HG03342 (cell line): ENCODE results near the gene PPFIA4.
A peak's percentile ranks its signal among the peaks of the same experiment; 100 is the strongest.
"Not testable (repeated sequence)": the region's sequence is repeated elsewhere in the genome, so short reads cannot be mapped to it uniquely, and the experiment has no call there.

Source experiments
- ATAC-seq: cut with Tn5 transposase; IDR thresholded peaks from one replicate; pipeline ENCODE4 v1.9.1; 2021; ENCODE audit warnings: mild to moderate bottlenecking, moderate library complexity; ENCODE audit not compliant: unreplicated experiment

The PPFIA4 gene

DNA sequence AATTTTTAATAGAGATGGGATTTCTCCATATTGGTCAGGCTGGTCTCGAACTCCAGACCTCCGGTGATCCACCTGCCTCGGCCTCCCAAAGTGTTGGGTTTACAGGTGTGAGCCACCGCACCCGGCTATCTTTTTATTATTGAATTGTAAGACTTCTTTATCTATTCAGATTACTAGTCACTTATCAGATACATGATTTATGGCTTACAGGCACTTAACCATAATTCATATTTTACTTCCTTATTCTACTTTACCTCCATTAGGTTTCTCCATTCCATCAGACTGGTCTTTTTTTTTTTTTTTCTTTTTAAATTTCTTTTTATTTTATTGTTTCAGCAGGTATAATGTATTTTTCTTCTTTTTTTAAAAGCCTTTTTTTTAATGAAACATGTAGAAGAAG, 14.7 kb upstream of the PPFIA4 start:
- ATAC-seq: no peak

DNA sequence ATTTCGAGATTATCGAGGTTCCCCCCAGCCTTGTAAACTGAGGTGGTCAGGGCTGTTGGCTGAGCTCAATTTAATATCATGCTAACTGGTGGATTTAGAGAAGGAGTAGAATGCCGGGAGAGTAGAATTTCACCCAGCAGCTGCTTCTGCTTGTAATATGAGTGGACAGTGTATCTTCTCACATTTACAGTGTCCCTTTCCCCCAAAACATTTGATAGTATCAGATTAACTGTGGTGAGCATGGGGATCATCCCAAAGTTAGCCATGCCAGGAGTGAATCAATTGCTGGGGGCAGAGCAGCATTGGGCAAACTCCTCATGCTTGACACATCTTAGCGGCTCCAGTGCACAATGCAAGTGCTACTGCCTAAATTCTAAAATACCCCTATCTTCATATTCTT, 9.2 kb upstream of the PPFIA4 start:
- no peak for ATAC-seq

DNA sequence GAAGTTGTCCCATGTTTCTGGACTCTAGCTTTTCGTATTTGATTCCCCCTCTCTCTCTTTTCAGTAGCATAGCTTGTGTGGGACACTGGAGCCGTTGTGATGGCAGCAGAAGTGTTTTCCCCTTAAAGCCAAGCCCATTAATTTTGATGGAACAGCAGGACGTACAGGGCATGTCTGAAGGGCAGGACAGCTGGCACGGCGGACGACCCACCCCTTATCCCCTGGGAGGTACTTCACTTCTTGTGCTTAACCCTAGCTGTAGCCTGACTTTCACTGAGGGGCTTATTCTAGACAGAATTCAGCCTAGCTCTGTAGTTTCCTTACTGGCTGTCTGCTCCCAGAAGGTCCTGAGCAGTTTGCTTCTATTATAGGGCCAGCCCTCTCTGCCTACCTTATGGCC, 8.6 kb upstream of the PPFIA4 start:
- ATAC-seq: no peak

DNA sequence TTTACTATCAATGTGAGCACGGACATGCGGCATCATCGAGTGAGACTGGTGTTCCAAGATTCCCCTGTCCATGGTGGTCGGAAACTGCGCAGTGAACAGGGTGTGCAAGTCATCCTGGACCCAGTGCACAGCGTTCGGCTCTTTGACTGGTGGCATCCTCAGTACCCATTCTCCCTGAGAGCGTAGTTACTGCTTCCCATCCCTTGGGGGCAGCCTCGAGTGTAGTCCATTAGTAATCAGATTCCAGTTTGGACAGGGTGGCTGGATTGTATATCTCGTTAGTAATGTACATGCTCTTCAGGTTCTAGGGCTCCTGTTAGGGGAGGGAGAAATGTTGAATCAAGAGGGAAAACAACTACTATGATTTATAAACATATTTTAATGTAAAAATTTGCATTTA, 3.4 kb upstream of the PPFIA4 start:
- ATAC-seq: not testable (repeated sequence)

DNA sequence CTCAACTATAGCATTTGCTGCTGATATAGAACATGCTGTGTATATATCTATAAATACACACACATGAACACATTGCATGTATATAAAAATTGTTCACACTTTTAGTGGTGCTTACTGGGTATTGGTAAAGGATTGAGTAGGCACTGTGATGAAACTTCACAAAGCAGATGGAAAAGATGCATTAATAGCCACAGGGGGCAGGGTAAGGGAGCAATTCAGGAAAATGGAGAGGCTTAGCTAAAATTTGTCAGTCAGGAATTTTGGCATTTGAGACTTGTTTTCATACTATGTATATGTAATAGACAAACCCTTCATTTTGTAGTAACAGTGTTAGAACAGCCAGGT, 633 bp upstream of the PPFIA4 start:
- ATAC-seq: no peak

DNA sequence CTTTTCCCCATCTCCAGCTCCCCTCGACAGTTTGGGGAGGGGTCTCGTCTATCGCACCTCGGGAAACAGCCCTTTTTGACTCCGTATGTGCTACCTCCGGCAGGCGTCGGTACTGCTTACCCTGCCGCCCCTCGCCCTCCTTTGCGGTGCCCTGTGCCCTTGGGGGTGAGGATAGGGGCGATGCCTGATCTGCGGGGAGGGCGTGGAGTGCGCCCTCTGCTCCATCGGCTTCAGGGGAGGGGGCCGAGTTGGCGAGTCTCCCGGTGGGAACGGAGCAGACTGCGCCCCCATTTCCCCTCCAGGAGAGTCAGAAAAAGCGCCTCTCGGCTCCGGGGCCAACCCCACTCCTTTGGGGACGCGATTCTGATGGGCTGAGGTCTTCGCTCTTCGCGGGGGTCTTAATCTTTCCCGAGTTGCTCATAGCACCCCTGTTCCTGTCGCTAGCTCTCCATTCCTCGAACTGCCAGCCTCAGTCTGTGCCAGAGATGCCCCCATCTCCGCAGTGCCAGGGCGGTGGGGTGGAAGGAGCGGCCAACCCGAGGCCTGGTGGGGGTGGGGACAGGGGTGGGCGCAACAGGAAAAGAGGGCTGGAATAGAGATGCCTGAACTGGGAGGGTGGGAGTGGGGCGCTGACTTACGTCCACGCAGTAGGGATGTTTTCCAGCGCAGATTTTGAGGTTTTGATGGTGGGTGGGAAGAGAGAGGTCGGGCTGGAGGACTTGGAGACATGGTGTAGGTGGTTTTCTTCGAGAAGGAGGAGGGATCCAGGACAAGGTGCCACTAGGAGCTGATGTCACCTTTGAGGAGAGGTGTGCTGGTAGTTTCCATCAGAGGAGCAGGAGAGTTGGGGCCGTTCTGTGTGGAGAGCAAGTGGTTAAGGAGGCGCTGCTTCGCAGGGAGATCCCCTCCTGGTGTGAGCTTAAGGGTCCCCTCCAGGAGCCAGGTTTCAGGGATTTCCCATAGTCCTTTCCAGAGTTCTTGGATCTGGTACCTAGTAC, 674 bp downstream of the PPFIA4 start:
- ATAC-seq: peak; percentile 23

DNA sequence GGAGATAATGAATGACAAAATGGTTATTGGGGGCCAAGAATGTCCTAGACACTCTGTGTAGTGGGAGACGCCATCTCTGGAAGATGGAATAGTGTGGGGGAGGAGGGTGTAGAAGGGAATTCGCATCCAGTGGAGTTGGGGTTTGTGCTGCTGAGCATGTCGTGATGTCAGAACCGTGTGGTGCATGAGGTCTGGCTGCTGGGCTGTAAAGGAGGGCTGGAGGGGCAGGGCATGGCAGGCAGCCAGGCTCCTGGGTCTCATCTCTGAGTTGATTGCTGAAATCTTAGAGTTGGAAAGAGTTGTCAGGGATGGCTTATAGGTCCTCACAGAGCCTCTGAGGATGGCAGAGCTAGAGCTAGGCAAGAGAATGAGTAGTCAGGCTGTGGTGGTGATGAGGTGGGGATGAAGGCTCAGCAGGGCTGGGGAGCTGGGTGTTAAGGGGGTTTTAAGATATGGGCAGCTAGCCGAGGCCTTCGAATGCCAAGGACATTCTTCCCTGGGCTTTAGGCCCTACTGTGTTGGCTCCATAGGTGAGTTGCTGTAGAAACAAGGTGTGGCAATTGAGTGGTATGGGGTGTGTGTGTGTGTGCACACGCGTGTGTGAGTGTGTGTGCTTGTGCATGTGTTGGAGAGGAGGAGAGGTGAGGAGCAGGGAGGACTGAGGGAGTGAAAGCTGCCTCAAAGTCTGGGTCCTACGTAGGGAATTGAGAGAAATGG, 1.9 kb downstream of the PPFIA4 start:
- ATAC-seq: no peak

DNA sequence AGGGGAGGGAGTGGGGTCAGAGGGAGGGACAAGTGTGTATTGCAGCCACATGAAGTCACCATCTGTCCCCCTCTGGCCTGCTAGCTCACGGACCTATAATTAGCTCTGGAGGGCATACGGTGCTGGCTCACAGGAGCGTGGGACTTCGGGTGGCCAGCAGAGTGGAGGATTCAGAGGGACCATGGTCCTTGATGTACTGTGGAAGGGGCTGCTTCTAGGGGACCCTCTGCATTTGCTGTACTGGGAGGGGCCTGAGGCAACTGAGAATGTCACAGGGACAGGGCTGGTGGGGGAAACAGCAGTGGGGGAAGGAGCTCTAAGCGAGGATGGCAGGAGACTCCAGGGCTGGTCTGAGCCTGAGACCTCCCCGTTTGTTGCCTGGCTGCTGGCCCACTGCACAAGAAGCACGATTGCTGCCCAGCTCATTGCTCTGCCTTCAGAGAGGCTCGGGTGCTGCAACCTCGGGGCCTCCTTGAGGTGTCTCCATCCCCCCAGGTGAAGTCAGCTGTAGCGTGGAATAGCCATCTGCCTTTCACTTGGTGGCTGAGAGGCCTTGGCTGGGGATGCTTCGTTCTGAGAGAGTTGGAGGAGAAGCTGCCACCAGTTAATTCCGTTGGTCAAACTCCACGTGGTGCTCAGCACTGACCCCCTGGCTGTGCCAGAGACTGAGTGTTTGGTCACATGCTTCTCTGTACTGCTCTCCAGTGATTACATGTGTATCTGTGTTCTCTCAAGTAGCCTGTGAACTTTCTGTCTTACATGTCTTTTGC, 2.7 kb downstream of the PPFIA4 start:
- ATAC-seq: no peak

DNA sequence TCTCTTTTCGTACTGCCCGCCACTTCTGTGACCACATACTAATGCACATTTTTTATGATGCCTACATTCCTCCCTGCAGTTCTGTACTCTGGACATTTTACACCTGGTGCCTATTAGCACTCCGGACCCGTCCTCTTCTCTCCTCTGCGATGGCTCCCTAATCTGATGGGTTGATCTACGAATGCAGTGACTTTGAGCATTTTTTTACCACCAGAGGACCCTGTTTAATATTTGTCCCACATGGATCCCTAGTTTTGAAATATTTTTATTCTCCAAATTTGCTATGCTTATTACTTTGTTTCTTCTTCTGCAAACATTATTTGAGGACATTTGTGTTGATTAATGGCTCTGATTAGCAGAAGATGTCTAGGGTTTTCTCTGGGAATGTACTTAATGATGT, 5.2 kb downstream of the PPFIA4 start:
- ATAC-seq: no peak

DNA sequence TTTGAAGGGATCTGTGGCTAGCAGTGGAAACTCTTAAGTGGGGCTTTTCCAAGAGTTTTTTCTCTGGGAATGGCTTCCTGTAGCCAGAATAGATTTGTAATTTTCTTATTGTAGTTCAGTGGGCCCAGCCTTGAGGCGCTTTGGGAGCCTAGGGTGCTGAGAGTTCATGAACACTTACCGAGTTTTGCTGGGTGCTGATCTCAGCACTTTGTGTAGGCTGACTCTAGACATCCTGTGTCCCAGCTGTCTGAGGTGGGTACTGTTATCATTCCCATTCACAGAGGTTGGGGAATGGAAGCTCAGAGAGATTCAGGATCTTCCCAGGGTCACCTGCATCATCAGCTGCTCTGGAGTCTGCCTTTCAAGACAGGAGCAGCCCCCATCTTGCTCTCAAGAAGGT, 7.0 kb downstream of the PPFIA4 start:
- ATAC-seq: no peak

DNA sequence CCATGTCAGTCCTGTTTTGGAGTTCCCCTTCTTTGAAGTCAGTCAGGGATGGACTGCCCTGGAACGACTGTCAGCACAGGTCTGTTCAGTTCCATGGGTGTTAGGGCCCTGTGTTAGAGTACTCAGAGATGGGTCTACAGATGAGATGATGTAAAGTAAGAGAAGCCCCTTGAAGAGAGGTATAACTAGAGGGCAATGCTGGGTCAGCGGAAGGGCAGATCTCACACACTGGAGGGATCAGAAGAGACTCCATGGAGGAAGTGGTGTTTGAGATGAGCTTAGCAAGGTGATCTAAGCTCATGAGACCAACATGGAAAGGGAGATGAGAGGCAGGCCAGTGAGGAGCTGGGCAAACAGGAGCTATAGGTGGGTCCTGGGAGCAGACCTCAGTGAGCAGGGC, 7.6 kb downstream of the PPFIA4 start:
- ATAC-seq: no peak

DNA sequence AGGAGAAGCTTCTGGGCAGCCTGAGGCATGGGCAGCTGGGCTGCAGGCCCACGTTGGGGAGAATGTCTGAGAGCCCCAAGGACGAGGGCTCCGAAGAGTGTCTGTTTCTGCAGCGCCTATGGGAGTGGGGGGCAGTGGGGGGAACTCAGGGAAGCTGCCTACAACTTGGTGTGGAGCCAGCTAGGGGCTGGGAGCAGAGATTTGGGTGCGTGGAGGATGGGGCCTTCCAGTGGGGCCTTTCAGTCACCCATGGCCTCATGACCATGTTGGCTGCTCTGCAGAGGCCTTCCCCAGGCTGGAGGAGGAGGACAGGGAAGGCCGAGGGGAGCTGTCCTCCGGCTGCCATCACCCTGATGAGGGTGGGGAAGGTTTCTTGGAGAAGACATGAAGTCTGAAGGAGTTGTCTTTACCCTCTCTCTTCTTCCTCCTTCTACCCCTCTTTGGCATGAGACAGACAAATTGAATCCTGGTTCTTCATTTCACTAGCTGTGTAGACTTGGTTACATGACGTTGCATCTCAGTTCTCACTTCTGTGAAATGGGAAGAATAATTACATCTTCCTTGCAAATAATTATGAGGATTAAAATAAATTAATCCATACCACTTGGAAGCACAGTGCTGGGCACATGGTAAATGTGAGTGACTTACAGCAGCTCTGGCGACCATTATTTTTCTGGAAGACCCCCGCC, 8.3 kb downstream of the PPFIA4 start:
- ATAC-seq: no peak

DNA sequence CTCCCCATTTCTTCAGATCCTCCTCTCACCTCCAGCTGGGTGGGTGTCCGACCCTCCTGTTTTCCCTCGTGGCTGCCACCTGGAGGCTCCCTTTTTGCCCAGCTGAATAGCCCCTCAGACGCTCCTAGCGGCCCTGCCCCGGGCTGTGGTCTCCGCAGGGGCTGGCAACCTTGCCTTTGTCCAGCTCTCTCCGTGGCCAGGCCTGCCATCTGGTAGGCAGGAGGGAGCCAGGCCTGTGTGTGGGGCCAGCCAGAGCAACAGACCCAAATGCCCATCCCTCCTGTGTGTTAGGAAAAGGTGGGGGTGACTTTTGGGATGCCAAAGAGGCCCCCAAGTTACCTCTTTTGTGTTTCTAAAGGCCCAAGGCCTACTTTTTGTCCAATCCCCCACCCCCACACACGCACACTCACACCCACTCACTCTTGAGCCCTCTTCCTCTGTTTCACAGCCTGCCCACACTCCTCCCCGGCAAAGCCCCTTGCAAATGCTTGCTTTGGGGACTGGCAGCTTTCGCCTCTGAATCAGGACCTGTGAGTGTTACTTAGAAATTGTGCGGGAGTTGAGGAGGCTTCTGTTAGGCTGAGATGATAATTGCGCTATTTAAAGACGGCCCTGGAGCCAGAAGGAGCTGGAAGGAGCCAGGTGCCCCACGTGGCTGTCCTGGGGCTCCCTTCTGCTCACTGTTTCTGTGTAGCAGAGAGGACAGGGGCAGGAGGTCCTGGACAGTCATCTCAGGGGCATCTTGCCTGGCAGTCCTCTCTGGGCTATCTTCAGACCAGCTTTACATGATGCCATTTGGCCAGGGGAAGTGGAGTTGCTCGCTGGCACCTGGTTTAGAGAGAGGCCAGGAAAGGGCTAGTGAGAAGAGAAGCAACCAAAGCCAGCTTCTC, 9.1 kb downstream of the PPFIA4 start:
- no peak for ATAC-seq

DNA sequence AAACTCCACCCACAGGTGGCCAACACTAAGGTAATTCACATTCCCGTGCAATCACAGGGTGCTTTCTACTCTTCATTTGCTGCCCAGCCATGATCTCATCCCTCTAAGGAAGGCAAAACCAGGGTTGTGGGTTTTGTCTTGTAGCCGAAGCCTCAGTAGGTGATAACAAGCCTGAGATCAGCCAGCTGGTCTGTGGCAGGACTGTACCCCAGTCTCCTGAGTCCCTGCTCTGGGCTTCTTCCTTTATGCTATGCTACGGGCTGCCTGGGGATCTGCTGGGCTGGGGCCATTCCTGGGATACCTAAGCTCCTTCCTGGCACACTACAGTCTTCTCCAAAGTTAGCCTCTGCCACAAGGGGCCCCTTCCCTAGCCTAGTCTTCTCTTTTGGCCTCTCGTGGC, 9.8 kb downstream of the PPFIA4 start:
- no peak for ATAC-seq

DNA sequence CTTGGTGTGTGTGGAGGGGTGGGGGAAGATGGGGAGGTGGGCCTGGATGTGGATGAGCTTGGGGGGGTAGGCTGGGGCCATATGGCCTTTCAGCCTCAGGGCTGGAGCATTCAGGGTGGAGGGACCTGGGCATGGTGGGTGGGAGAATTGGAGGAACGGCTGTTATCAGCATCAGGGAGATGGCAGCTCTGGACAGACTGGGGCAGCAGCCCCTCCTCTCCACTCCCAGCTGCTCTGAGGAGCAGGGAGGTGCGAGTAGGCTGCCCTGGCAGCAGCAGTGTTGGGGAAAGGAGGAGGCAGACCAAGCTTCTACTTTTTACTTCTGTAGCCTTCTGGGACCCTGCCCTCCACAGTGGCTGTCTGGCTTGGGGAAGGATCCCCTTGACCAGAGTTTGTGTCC, 10.2 kb downstream of the PPFIA4 start:
- ATAC-seq: no peak

DNA sequence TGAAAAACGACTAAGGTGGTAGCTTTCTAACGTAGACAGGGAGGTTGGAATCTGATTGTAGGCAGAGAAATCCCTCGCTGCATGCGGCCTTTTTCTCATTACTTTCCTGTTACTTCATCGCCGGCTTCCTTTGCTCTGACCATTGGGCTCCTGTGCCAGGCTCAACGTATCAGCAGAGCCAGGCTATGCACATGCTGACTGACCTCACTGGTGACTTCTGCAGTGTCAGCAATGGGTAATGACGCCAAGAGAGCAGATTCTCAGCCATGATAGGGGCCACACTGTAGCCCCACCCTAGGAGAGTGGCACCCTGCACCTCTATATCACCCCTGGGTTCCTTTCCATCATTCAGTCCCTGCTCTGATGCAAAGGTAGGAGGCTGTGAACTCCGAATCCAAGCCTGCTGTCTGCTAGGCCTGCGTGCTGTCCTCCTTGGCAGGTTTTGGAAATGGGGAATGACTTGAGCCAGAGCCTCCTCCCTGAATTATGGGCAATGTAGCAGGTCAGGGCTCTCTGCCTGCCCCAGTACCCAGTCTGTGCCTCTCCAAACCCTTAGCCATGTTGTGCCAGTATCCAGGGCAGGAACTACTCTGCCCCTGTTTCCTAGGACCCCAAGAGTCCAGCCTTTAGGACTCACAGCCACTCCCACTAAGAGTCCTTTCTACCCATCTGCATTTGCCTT, 11.4 kb downstream of the PPFIA4 start:
- no peak for ATAC-seq

DNA sequence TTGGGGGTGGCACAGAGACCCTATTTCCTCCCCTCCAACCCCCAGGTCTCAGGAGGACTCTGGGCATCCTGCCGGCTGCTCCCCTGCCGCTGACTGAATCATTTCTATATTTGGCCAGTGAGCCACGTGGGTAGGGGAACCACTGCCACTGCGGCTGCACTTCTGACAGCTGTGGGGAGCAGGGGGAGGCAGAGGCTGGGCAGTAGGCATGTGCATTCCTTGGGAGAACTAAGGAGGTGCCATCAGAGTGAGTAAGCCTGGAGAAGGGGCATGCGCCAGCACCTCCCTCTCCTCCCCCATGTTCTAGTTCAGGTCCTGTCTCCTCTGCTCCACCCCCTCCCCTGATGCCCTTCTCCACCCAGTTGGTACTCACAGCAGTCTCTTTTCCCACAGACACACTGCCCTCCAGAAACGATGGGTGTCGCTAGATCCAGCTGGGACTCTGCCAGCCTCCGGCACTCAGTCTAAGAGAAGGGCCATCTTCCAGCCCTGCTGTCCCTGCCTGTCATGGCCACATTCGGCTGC, 12.0 kb downstream of the PPFIA4 start:
- no peak for ATAC-seq

DNA sequence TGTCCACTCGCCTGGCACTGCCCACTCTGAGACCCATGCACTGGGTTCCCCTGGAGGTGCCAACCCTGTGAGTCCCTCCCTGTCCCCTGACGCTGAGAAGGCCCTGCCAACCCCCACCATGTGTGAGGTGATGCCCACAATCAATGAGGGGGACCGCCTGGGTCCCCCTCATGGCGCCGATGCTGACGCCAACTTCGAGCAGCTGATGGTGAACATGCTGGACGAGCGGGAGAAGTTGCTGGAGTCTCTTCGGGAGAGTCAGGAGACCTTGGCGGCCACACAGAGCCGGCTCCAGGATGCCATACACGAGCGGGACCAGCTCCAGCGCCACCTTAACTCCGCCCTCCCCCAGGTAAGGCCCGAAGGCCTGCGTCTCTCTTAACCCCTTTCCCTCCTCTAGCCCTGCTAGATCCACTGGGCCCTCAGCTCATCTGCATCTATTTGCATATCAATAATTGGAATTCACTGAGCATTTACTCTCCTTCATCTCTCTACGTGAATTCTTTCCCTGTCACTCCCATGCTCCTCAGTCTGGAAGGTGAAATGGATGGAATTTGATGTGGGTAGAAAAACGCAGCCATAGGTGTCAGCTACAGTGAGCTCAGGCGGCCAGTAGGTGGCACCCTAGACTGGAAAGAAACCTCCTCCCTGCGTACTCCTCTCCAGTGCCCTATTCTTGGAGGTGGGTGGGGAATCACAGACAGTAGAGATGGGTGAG, 12.8 kb downstream of the PPFIA4 start:
- ATAC-seq: peak; percentile 46
